GM19452 (cell line): ENCODE results near the gene NUBP2.
"Not testable (repeated sequence)": the region's sequence is repeated elsewhere in the genome, so short reads cannot be mapped to it uniquely, and the experiment has no call there.

Source experiments
- ATAC-seq: cut with Tn5 transposase; IDR thresholded peaks from one replicate; pipeline ENCODE4 v1.9.1; 2021; ENCODE audit not compliant: unreplicated experiment

NUBP2 gene

GRCh38 chr16:1784977-1785845 is 2.5 kb downstream of the NUBP2 start:
- ATAC-seq: no peak

- ATAC-seq: no peak
These were observed 3.0 kb downstream of the NUBP2 start for GRCh38 chr16:1785846-1786170.

- ATAC-seq: no peak
These were observed 3.7 kb downstream of the NUBP2 start for GRCh38 chr16:1786242-1787055.

GRCh38 chr16:1787056-1787321 is 4.2 kb downstream of the NUBP2 start:
- no peak for ATAC-seq

- no peak for ATAC-seq
These were observed 4.7 kb downstream of the NUBP2 start for GRCh38 chr16:1787322-1788094.

GRCh38 chr16:1788095-1788707 is 5.4 kb downstream of the NUBP2 start:
- ATAC-seq: no peak

DNA sequence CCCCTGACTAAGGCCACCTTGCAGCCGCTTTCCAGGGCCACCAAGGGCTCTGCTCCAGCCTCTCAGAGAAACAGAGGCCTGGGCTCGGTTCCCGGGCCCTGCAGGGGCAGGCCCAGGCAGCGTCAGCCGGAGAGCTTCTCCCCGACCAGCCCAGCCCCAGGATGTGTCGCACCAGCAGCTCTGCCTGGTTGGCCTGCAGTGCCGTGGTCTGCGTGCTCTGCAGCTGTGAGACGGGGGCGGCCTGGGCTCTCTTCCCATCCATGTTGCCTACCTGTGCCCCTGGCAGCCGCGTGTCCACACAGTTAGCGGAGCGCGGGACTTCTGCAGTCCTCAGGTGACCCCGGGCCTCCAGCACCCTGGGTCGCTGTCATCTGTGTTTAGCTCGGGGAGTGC is 5.9 kb downstream of the NUBP2 start:
- ATAC-seq: no peak

- no peak for ATAC-seq
These were observed 6.9 kb downstream of the NUBP2 start for GRCh38 chr16:1789643-1790045.

GRCh38 chr16:1790261-1790610 is 7.5 kb downstream of the NUBP2 start:
- no peak for ATAC-seq

- no peak for ATAC-seq
These were observed 8.0 kb downstream of the NUBP2 start for GRCh38 chr16:1790611-1791255.

DNA sequence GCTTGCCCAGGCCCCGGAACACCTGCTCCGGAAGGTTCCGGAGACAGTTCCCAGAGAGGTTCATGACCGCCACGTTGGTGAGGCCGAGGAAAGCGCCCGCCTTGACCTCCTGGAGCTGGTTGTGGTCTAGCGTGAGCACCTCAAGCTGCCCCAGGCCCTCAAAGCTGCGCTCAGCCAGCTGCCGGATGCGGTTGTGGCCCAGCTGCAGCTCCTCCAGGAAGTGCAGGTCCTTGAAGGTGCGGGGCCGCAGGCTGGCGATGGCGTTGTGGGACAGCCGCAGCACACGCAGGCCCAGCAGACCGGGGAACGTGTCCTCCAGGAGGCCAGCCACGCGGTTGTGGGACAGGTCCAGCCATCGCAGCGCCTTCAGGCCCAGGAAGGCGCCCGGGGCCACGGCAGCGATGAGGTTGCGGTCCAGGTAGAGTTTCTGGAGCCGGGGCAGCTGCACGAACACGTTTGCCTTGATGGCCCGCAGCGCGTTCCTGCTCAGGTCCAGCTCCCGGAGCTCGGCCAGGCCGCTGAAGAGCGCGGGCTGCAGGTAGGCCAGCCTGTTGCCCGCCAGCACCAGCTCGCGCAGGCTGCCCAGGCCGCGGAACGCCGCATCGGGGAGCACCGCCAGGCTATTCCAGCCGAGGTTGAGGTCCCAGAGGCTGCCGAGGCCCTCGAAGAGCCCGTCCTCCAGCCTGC is 8.6 kb downstream of the NUBP2 start:
- no peak for ATAC-seq

GRCh38 chr16:1791943-1792812 is 9.4 kb downstream of the NUBP2 start:
- ATAC-seq: no peak

DNA sequence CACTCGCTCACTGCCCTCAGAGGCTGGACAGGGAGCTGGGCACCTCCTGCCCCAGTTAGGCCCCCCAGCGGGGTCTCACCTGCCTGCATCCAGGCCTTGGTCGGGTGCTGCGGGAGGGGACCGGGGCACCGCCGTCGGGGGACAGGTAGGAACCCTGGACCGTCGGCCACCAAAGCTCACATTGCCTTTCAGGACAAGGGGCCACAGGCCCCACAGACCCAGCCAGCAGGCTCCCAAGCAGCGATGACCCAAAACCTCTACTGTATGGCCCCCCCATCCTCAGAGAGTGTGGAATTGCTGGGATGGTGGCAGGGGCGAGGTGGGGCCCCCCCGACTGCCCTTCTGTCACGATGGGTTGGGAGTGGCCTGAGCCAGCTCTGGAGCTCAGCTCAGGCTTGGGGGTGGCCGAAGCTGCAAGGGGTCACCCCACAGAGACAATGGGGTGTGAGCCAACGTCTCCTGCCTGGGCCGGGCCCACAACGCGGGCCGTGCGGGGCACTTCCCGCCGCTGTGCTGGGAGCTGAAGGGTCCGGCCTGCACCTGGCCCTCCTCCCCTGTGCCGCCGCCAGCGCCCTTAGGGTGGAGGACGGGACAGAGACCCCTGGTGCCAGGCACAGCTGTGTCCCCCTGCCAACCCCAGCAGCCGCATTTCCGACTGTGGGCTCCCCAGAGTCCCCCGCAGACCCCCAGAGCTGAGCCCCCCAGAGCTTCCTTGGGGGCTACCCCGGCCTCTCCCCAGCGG is 10.2 kb downstream of the NUBP2 start:
- no peak for ATAC-seq

- no peak for ATAC-seq
These were observed 10.9 kb downstream of the NUBP2 start, which contains the start of gene IGFALS for GRCh38 chr16:1793578-1794220. TSS of gene IGFALS (minus strand) at chr16:1793705. CDS start at chr16:1793652, 53 bp downstream.

GRCh38 chr16:1794221-1794871 is 11.6 kb downstream of the NUBP2 start:
- ATAC-seq: no peak

DNA sequence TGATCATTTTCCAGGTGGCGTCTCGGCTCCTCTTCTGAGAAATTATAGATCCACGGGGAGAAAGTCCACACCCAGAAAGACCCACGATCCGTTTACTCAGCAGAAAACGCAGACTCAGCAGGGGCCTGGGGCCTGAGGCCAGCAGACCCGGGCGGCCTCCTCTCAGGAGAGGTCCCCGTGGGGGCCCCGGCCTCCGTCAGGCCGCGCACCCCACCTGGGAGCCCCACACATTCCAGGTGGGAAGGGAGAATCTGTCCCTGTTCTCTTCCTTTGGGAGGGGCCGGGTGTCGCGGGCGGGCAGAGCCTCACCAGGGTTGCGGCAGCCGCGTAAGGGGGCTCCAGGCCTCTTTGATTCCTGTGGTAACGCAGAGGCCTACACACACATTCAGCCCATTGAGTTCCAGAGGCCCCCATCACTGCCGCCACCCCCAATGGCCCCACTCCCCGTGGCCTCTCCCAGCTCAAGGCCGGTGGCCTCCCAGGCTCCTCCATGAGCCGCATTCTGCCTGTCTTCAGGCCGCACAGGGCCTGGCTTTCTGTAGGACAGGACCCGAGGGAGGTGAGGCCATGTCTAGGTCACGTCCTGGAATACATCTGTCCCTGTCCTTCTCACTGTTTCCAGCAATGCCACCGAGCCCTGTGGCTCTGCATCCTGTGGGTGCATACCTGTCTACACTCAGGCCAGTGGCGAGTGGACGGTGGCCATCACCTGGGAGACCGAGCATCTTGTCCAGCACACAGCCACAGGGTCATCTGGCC is 12.3 kb downstream of the NUBP2 start:
- no peak for ATAC-seq

- ATAC-seq: not testable (repeated sequence)
These were observed 16.5 kb downstream of the NUBP2 start for GRCh38 chr16:1799263-1799662.
